ENCODE measurements around the gene HINT2. TPM values are rescaled to one million over a fixed set of nuclear protein-coding genes. Genes with fewer than 3 reads are reported as not detected.

The HINT2 gene
- total RNA-seq, 1 experiment from 2014 or later: 35.9 TPM

GRCh38 chr9:35839926-35840325 is 25.1 kb upstream of the HINT2 start:
- H3K27me3 ChIP-seq (ENCODE audit: insufficient read depth, low read length): no peaks in the 10 kb centered on the region
- H3K4me1 ChIP-seq (ENCODE audit: insufficient read depth, low read length): peaks cover 8% of the 10 kb centered on the region; the same call in 1 of the 2 replicates
- no peak overlapping the region for H3K27ac ChIP-seq (ENCODE audit: insufficient read length, low read depth, low read length)
- H2BK12ac ChIP-seq (ENCODE audit: insufficient read length, low read depth, low read length): no peak overlapping the region
- Mint-ChIP-seq H3K4me3 (no peak overlapping the region), H3K9me3 (no peaks in the 10 kb centered on the region), H3K27ac (no peak overlapping the region; a peak in 1 of 7 replicates), H3K36me3 (ENCODE audit: insufficient read depth in 1 of 3, low read depth in 3 of 3) (no peaks in the 10 kb centered on the region; a peak in 3 of 7 replicates), H3K4me1 (peaks cover 16 to 27% of the 10 kb centered on the region in 2 experiments), H3K27me3 (ENCODE audit: low read depth) (peaks cover 20% of the 10 kb centered on the region)
- no peak overlapping the region for H3K14ac ChIP-seq (ENCODE audit: insufficient read depth, low read length)
- no peak overlapping the region for H2BK120ac ChIP-seq (ENCODE audit: low read depth, low read length, poor library complexity, severe bottlenecking)
- no peak overlapping the region for H3K23ac ChIP-seq (ENCODE audit: insufficient read length, low read depth, low read length)
- no peaks in the 10 kb centered on the region for H3K23me2 ChIP-seq (ENCODE audit: insufficient read length, low read depth, low read length, poor library complexity, severe bottlenecking)
- H2AFZ ChIP-seq (ENCODE audit: low read length): no peak overlapping the region
- H3K9me3 ChIP-seq (ENCODE audit: control insufficient read depth, low read depth, low read length): no peaks in the 10 kb centered on the region
- no peak overlapping the region for H3T11ph ChIP-seq (ENCODE audit: low read length)
- no peak overlapping the region for H3K9ac ChIP-seq (ENCODE audit: extremely low read depth, insufficient read length, low read length)
- H4K8ac ChIP-seq (replicated peaks; ENCODE audit: insufficient read length, low read depth, low read length): no peak overlapping the region
- no peak overlapping the region for H2AK5ac ChIP-seq (ENCODE audit: insufficient read length, low read length)
- no peak overlapping the region for H2BK20ac ChIP-seq (ENCODE audit: low read depth, low read length, poor library complexity, severe bottlenecking)
- no peak for DNase-seq
- H4K5ac ChIP-seq (ENCODE audit: insufficient read length, low read depth, low read length): no peak overlapping the region
- no peak overlapping the region for H2BK5ac ChIP-seq (ENCODE audit: insufficient read length, low read length)
- no peak for TF ChIP-seq CTCF (conservative IDR thresholded peaks at IDR 0.05)
- H3K4ac ChIP-seq (ENCODE audit: low read depth, low read length): no peak overlapping the region
- H2BK15ac ChIP-seq (ENCODE audit: low read depth, low read length): no peak overlapping the region
- no peak overlapping the region for H3K18ac ChIP-seq (ENCODE audit: insufficient read length, low read depth, low read length)
- no CpG with 5 or more reads among the region's 5 CpGs for WGBS (ENCODE audit: extremely low coverage, insufficient read length, low lambda C conversion rate)
- no peak overlapping the region for H4K91ac ChIP-seq (ENCODE audit: insufficient read length, low read depth, low read length)
- no peak overlapping the region for H3K4me2 ChIP-seq (ENCODE audit: insufficient read depth, insufficient read length, low read length)
- no peaks in the 10 kb centered on the region for H3K79me2 ChIP-seq (ENCODE audit: insufficient read depth, low read length)
- no peaks in the 10 kb centered on the region for H3K79me1 ChIP-seq (ENCODE audit: insufficient read depth, low read depth, low read length, poor library complexity, severe bottlenecking)
- H3K56ac ChIP-seq (ENCODE audit: insufficient read length, low read depth, low read length): no peak overlapping the region
- H4K20me1 ChIP-seq (ENCODE audit: control insufficient read depth, insufficient read depth, insufficient read length): no peaks in the 10 kb centered on the region

Data from H9 (cell line).